Epidermal melanocyte (primary cell): ENCODE data around the gene OR13D1.
"Not testable (repeated sequence)": the region's sequence is repeated elsewhere in the genome, so short reads cannot be mapped to it uniquely, and the experiment has no call there.

Experiments used
- DNase-seq: peaks from one replicate; pipeline ENCODE4 v3.0.0; 2011; ENCODE audit warnings: low spot score; ENCODE audit not compliant: insufficient read length

Gene OR13D1, protein sequence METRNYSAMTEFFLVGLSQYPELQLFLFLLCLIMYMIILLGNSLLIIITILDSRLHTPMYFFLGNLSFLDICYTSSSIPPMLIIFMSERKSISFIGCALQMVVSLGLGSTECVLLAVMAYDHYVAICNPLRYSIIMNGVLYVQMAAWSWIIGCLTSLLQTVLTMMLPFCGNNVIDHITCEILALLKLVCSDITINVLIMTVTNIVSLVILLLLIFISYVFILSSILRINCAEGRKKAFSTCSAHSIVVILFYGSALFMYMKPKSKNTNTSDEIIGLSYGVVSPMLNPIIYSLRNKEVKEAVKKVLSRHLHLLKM

GRCh38 chr9:104694218-104694617 lies at the start of gene OR13D1:
Gene OR13D1 (plus strand): TSS chr9:104694518. CDS start chr9:104694518, 0 bp downstream.
- no peak for DNase-seq

DNA sequence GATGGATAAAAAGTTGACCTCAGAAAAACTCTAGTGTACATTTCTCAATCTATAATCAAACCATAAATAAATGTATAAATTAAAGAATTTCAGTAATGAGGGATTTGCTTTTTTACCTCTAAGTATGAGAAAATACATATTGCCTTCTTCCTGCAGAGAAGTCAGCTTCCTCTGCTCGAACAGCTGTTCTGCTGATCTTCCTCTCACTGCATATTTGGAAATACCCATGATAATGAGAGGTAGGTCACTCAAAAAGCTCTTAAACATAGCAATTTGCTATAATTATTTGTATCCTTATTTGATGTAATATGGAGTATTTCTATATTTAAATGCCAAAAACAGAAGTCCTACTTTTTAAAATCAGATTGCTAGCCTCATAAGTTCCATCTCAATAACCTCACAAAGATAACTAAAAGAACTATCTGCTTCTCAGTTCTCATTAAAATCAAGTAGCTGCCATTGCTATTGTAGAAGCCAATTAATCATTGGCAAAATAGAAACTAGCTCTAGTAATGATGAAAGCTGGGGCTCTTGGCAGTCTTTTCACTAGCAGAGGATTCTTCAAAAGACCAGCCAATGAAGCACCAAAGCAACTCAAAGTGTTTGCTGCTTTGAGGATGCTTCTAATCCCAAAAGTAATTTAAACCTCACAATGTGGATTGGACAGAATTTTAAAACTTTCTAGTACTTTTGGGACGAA lies 35.7 kb upstream of the OR13D1 start:
- no peak for DNase-seq

- no peak for DNase-seq
Observed at GRCh38 chr9:104675611-104676010, 18.7 kb upstream of the OR13D1 start.

GRCh38 chr9:104682642-104683041 lies 11.7 kb upstream of the OR13D1 start:
- DNase-seq: peak; percentile 48

DNA sequence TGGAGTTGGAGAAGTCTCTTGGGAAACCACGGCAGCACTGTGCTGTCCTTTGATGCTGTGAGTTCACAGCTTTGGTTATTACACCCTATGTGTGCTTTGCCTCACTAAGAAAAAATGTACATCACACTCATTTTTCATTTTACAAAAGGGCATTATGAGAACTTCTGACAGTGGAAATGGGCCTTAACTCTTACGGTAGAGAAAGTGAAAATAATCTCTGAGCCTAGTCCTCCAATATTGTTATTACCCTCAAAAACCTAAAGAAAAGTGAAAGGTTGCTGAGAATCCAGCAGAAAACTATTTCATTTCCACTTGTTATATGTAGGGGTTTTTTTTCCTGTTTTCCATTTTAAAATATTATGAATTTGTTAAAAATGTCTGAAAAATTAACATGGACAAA lies 8.2 kb upstream of the OR13D1 start:
- DNase-seq: no peak

DNA sequence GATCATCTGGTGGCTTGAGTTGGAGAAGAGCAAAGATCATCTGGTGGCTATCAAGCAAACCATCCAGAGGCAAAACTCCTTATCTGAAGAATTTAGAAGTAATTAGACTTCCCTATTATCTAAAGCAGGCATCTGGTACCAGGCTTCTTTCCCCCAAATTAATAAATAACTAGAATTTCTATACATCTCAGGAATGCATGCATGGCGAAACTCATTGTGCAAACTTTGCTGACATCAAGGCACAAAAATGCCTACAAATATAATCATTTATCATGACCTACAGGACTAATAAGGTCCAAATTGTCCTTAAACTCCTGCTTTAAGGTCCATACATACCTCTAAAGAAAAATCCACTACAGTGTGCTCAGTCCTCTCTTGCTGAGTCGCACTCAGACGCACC lies 6.0 kb downstream of the OR13D1 start:
- DNase-seq: no peak

DNA sequence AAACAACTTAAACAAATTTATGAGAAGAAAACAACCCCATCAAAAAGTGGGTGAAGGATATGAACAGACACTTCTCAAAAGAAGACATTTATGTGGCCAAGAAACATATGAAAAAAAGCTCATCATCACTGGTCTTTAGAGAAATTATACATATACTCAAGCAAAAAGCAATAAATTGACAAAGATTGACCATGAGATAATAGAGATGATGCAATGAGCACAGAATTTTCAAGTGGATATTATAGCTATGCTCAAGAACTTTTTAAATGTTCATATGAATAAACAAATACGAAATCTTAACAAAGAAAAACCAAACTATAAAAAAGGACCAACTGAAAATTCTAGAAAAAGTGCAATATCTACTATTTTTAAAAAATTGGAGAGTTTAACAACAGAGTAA lies 14.4 kb downstream of the OR13D1 start:
- not testable (repeated sequence) for DNase-seq

DNA sequence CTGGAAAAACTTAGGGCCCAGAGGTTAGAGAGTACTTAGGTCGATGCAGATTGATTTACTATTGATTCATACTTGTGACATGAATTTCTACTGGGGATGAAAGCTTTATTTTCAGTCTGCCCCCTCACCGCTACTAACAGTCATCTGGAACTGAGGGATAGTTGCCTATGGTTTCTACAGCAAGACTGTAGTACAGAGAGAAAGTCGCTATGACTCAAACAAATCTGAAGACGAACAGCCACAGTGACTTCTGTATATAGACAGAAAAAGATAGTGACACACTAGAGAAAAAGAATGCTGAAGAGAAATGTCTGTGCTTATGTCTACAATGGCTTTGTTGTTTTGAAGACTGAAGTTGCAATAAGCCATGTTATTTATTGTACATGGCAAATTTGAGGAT lies 17.3 kb downstream of the OR13D1 start:
- DNase-seq: no peak

DNA sequence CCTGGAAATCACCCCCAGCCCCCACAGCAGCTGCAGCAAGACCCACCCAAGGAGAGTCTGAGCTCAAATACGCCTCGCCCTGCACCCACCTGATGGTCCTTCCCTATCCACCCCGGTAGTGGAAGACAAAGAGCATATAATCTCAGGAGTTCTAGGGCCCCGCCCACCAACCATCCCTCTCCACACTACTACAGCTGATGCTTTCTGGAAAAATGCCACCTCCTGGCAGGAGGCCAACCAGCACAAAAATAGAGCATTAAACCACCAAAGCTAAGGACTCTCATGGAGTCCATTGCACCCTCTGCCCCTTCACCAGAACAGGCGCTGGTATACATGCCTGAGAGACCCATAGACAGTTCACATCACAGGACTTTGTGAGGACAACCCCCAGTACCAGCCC lies 30.7 kb downstream of the OR13D1 start:
- no peak for DNase-seq

GRCh38 chr9:104738452-104738851 lies 44.1 kb downstream of the OR13D1 start:
- DNase-seq: no peak

DNA sequence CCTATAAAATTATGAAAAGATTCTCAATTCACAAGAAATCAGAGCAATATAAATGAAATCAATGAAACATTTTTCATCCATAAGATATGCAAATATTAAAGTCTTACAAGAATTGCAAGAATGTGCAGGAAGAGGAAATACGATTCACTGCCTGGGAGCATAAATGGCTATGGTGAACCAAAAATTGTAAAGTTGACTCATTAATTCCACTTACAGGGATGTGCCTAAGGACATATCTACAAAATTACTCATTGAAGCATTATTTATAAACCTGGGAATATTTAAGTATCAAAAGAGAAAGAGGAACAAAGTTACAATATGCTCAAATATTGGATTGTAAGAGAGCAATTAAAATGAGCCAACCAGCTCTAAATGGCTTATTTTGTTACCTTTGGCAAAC lies 46.3 kb downstream of the OR13D1 start:
- no peak for DNase-seq

- DNase-seq: peak; percentile 28
Observed at GRCh38 chr9:104743376-104743985, 49.2 kb downstream of the OR13D1 start.
